Uterine smooth muscle cell (primary cell): Measurements from ENCODE around the gene C1QTNF2. TPM values are rescaled to one million over a fixed set of nuclear protein-coding genes. Genes with fewer than 3 reads are reported as not detected.

Experiments used
- total RNA-seq: library from RNA; depleted of rRNA; stranded (reverse); fragments of >200 nt; gene quantifications from 2 replicates; pipeline ENCODE4 v1.2.3, GENCODE V29; 2014

Gene C1QTNF2, protein sequence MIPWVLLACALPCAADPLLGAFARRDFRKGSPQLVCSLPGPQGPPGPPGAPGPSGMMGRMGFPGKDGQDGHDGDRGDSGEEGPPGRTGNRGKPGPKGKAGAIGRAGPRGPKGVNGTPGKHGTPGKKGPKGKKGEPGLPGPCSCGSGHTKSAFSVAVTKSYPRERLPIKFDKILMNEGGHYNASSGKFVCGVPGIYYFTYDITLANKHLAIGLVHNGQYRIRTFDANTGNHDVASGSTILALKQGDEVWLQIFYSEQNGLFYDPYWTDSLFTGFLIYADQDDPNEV
- total RNA-seq, result 1.1 and 2.0 TPM in 2 replicates

DNA sequence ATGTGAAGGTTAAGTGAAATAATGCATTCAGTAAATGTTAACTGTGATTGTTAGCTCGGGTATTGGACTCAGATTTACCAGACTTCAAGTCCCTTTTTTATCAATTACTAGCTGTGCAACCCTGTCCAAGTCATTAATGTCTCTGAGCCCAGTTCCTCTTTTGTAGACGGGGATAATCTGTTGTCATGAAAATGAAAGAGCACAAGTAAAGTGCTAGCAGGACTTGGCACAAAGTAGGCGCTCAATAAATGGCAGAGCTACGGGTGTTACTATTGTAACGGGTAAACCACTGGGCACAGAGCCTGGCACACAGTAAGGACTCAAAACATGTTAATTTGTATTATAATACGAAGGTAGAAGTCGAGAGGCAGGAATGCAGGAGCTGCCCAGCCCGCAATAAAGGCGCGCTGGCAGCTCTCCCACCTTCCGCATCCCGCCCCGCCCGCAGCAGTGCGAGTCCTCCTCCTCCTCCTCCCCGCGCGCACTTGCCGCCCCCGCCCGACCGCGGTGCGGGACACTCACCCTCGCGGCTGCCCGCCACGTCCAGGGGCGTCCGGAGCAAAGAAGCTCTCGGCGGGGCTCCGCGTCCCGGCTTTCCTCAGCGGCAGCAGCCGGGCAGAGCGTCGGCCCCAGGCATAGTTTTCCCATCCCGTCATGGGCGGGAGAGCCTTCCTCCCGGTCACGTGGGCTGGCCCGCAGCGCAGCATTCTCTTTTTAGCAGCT is at the start of gene C1QTNF2:
Gene C1QTNF2 (minus strand): TSS at position 637 of the 723 bp plus-strand sequence. CDS start 15,615 bp downstream, outside the sequence.

DNA sequence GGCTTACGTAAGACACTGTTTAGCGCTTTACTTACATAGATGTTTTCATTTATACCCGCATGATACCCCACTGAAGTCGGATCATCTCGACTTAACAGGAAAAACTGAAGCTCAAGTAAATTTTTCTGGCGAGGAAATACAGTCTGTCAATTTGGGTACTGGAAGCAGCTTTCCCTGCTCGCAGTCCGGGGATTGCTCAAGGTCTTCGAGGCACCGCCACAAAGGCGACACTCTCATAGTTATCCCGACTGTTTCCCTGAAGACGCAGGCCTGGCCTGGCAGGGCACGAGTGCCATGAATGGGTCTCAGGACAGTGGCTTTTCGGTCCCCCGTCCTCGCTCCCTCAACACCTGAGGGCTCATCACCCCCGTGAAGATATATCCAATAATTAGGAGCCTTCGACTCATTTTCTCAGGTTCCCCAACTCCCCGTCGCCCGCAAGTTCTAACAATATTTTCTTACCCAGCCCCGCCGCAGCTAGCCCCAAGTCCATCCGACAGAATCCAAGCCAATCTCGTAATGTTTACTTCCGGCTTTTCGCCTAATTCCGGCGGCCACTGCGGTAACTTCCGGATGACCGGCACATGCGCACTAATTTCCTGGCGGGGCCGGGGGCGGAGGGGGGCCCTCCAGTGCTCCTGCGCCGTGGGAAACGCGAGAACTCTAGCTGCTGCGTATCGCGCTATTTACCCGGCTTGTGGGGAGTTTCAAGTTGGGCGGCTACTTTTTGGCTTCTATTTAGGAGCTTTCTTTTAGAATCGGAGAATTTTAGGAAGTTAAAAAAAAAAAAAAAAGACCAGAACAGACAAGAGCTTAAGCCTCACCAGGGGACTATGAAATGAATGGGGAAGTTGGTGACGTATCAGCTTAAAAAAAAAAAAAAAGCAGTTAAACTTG is 48.4 kb upstream of the C1QTNF2 start, which contains the start of gene SLU7:
Gene SLU7 (minus strand): TSS at position 521 of the 897 bp plus-strand sequence. CDS start 3,787 bp downstream, outside the sequence.

DNA sequence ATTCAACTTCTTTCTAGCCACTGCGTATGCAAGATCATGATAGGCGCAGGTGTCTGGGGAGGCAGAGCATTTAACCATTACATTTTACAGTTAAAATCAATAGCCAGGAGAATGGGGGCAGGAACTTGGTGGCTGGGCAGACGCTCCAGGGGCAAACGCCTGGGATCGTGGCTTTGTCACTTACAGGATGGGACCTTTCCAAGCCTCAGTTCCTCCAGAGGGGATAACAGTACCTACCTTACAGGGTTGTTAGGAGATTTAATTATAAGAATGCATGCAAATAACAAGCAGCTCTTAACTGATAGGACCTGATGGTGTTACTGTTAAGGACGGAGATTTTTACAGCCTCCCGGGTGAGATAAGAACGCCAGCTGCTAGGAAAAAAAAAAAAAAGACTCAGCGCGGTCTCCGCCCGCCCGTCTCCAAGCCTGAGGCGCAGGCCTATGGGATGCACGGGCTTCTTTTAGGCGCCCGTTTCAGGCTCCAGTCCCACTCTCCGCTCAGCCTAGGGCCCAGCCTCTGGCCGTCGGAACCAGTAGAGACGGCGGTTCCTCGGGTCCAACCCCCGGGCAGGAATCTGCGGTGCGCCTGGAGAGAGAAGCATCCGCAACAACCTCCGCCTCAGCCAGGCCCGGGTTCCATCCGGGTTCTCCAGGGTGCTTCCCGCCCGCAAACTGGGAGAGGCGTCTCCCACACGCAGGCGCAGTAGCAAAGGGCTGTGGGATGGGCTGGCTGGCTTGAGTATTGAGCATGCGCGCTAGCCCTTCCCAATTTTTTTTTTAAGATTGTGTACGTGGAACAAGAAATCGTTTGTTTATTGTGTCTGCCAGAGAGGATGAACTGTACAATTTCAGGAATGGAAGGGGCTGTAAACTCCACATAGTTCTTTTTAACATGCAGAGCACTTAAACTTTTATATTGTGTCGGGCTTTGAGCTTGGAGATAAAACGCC is 29.3 kb upstream of the C1QTNF2 start, which contains the start of gene FAM200C:
Gene FAM200C (minus strand): TSS at position 653 of the 952 bp plus-strand sequence. CDS start 4,564 bp downstream, outside the sequence.

DNA sequence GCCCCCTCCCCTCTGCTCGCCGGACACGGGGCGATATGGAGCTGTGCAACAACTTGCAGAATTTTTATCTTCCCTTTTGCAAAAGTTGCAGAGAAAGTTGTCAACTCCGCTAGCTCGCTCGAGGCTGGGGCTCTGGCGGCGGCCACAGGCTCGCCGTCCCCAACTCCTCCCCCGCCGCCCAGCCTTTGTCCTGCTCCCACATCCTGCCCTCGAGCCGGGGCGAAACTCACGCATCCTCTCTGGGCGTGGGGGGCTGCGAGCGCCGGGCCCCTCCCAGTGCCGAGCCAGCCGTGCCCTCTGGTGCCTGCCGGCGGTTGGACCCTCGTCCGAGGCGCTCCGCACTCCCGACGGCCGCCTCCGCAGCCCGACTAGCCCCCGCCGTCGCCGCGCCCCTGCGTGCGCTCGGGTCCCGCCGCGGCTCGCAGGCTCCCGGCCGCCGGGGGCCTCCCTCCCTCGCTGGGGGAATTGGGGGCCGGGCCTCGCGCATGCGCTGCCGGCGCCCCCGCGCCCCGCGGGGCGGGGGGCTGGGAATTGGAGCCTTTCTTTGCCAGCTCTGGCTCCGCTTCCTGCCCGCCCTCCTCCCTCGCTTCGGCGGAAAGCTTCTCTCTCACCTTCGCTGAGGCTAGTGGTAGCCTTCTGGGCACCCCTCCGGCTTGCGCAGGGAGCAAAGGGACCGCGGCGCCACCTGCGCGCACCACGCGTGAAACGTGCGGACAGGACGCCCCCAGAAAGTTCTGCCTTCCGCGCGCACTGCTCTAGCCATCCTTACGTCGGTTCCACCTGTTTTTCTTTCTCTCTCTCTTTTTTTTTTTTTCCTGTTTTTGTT is 58.1 kb downstream of the C1QTNF2 start, which contains the start of gene CCNJL:
Gene CCNJL (minus strand): TSS at position 431 of the 826 bp plus-strand sequence. CDS start 641 bp downstream, outside the sequence.

Other genes with a start within 250 kb of the C1QTNF2 start
- not detected in 2 replicates for gene FABP6, start 141.1 kb downstream of the C1QTNF2 start, total RNA-seq
- gene CCNJL, start 58.1 kb downstream of the C1QTNF2 start, total RNA-seq, result 0.11 and 0.12 TPM in 2 replicates
- 6.0 and 7.6 TPM in 2 replicates for gene FAM200C, start 29.4 kb upstream of the C1QTNF2 start, total RNA-seq
- 62.1 and 106 TPM in 2 replicates for gene SLU7, start 48.5 kb upstream of the C1QTNF2 start, total RNA-seq
- 119 and 384 TPM in 2 replicates for gene PTTG1, start 51.2 kb upstream of the C1QTNF2 start, total RNA-seq